Breast epithelium (tissue), 3 donors: ENCODE results near the gene LRRC17.

ENCODE experiments used
- CTCF ChIP-seq, 3 donors: fragments of 450-650 bp; IDR thresholded peaks; one replicate each; pipeline ENCODE4 v1.5.1; 2016 to 2017; ENCODE audit warnings: antibody characterized with exemption in 3 of 3, mild to moderate bottlenecking in 3 of 3, moderate library complexity in 3 of 3
- POLR2AphosphoS5 ChIP-seq, 3 donors: sonication (generic); formaldehyde crosslinking; IDR thresholded peaks; one replicate each; pipeline ENCODE4 v1.6.1; 2017; ENCODE audit warnings: antibody characterized with exemption in 3 of 3

GRCh38 chr7:102951839-102952238 is 39.0 kb downstream of the LRRC17 start:
- TF ChIP-seq POLR2AphosphoS5 (IDR thresholded peaks at IDR 0.05) (no peak), CTCF (IDR thresholded peaks at IDR 0.05) (no peak)
